Stimulated activated CD8-positive, alpha-beta memory T cell treated with anti-CD3 and anti-CD28 coated beads, Interleukin-7, amount 100 ng/mL, for 24 hours (primary cell): ENCODE results near the gene NCK1.

Experiments used
- DNase-seq: peaks from one replicate; pipeline ENCODE4 v3.0.0-alpha.2; 2020; ENCODE audit warnings: low read depth

Gene NCK1

GRCh38 chr3:136908297-136908696, 46.3 kb downstream of the NCK1 start:
- no peak for DNase-seq

- DNase-seq: no peak
Measured at GRCh38 chr3:136909187-136909586, 47.2 kb downstream of the NCK1 start.

- DNase-seq: no peak
Measured at GRCh38 chr3:136910697-136911096, 48.7 kb downstream of the NCK1 start.

- no peak for DNase-seq
Measured at GRCh38 chr3:136913168-136913567, 51.2 kb downstream of the NCK1 start.

- no peak for DNase-seq
Measured at GRCh38 chr3:136914739-136915138, 52.7 kb downstream of the NCK1 start.

- DNase-seq: no peak
Measured at GRCh38 chr3:136916223-136916622, 54.2 kb downstream of the NCK1 start.

- no peak for DNase-seq
Measured at GRCh38 chr3:136919799-136920580, 58.0 kb downstream of the NCK1 start.

- no peak for DNase-seq
Measured at GRCh38 chr3:136920904-136921611, 59.0 kb downstream of the NCK1 start.

GRCh38 chr3:136925425-136926190, 63.6 kb downstream of the NCK1 start:
- no peak for DNase-seq

GRCh38 chr3:136928240-136928639, 66.2 kb downstream of the NCK1 start:
- DNase-seq: no peak

GRCh38 chr3:136929977-136930670, 68.1 kb downstream of the NCK1 start:
- DNase-seq: no peak

GRCh38 chr3:136931606-136932005, 69.6 kb downstream of the NCK1 start:
- no peak for DNase-seq

GRCh38 chr3:136932523-136932922, 70.5 kb downstream of the NCK1 start:
- DNase-seq: no peak

- DNase-seq: no peak
Measured at GRCh38 chr3:136932978-136933772, 71.2 kb downstream of the NCK1 start.

GRCh38 chr3:136937175-136937574, 75.2 kb downstream of the NCK1 start:
- no peak for DNase-seq

- no peak for DNase-seq
Measured at GRCh38 chr3:136937851-136938250, 75.8 kb downstream of the NCK1 start.

- DNase-seq: no peak
Measured at GRCh38 chr3:136938334-136938733, 76.3 kb downstream of the NCK1 start.

- no peak for DNase-seq
Measured at GRCh38 chr3:136939489-136939888, 77.5 kb downstream of the NCK1 start.

- no peak for DNase-seq
Measured at GRCh38 chr3:136942803-136943202, 80.8 kb downstream of the NCK1 start.

GRCh38 chr3:136943436-136943835, 81.4 kb downstream of the NCK1 start:
- no peak for DNase-seq

- DNase-seq: no peak
Measured at GRCh38 chr3:136946978-136947377, 85.0 kb downstream of the NCK1 start.
